Measurements from ENCODE around the gene NR1I3. TPM values are rescaled to one million over a fixed set of nuclear protein-coding genes. Genes with fewer than 3 reads are reported as not detected.

NR1I3 gene
- total RNA-seq, 2 donors from 2014 or later, result not detected

DNA sequence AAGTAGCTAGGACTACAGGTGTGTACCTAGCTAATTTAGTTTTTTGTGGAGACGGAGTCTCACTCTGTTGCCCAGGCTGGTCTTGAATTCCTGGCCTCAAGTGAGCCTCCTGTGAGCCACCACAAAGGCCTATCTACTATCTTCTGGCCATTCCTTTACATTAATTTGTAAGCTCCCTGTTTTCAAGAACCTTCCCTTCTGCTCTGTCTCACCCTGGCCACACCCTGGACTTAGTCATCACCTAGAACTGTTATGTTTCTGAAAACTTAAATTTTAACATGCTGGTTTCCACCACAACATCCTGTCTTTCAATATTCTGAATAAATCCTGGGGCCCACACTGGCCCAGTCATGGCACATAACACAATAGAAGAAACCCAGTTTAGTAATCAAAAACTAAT, 55.8 kb downstream of the NR1I3 start:
- TF ChIP-seq, protein P1, sequence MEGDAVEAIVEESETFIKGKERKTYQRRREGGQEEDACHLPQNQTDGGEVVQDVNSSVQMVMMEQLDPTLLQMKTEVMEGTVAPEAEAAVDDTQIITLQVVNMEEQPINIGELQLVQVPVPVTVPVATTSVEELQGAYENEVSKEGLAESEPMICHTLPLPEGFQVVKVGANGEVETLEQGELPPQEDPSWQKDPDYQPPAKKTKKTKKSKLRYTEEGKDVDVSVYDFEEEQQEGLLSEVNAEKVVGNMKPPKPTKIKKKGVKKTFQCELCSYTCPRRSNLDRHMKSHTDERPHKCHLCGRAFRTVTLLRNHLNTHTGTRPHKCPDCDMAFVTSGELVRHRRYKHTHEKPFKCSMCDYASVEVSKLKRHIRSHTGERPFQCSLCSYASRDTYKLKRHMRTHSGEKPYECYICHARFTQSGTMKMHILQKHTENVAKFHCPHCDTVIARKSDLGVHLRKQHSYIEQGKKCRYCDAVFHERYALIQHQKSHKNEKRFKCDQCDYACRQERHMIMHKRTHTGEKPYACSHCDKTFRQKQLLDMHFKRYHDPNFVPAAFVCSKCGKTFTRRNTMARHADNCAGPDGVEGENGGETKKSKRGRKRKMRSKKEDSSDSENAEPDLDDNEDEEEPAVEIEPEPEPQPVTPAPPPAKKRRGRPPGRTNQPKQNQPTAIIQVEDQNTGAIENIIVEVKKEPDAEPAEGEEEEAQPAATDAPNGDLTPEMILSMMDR (IDR thresholded peaks at IDR 0.05), result no peak
- Histone ChIP-seq H3K9me3 (no peaks in the 10 kb centered on the region), H3K4me1 (peaks cover 0 to 28% of the 10 kb centered on the region in 2 donors), H3K36me3 (no peaks in the 10 kb centered on the region), H3K4me3 (no peak overlapping the region), H3K27me3 (no peaks in the 10 kb centered on the region), H3K27ac (no peak overlapping the region)
- no peak for DNase-seq (ENCODE audit: low spot score)

DNA sequence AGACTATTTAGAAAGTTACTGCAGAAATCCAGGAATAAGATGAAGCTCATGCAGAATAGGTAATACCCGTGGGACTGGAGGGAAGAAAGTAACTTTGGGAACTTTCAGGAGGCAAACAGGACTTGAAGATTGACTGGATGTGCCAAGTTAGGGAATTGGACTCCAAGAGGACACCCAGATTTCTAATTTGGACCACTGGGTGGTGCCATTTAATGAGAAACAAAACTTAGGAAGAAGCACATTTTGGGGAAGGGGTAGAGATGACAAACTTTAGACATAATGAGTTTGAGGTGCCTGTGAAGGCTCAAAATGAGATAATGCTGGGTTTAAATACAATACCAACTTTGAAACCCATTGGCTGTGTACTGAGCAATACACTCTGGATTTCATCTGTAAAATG, 57.4 kb downstream of the NR1I3 start:
- no peaks in the 10 kb centered on the region for H3K27me3 ChIP-seq
- TF ChIP-seq, protein P1 (IDR thresholded peaks at IDR 0.05), result peak in 1 of 2 donors; percentile 41
- no peak overlapping the region for H3K27ac ChIP-seq
- no peak overlapping the region for H3K4me3 ChIP-seq
- H3K9me3 ChIP-seq, result no peaks in the 10 kb centered on the region
- H3K4me1 ChIP-seq, result peaks cover 0 to 32% of the 10 kb centered on the region in 2 donors
- peaks cover 3% of the 10 kb centered on the region for H3K36me3 ChIP-seq
- DNase-seq (ENCODE audit: low spot score), result no peak

DNA sequence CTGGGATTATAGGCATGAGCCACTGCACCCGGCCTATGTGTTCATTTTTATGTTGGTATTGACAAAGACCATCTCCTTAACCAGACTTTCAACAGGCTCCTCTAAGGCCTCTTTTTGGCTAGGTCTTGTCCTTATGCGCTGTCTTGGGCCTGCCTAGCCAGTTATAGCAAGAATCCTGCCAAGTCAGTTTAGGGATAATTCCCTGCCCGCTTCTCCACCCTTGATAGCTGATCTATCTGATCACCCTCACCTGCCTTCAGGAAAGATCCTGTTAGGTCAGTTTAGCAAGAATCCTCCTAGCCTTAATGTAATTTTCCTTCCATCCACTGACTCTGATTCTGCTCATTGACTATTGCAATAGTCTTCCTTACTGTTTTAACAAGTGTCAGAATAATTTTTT, 58.3 kb downstream of the NR1I3 start:
- H3K9me3 ChIP-seq, result no peaks in the 10 kb centered on the region
- no peak overlapping the region for H3K4me3 ChIP-seq
- TF ChIP-seq, protein P1 (IDR thresholded peaks at IDR 0.05), result no peak
- H3K36me3 ChIP-seq, result peaks cover 12% of the 10 kb centered on the region
- no peaks in the 10 kb centered on the region for H3K27me3 ChIP-seq
- no peak for DNase-seq (ENCODE audit: low spot score)
- no peak overlapping the region for H3K27ac ChIP-seq
- peaks cover 0 to 23% of the 10 kb centered on the region in 2 donors for H3K4me1 ChIP-seq

Small RNA genes lying within 50 kb of the gene (microRNA-seq; reads per million reads assigned to microRNA genes)
- gene MIR5187 (ENCODE audit: borderline number of aligned reads in 2 of 2, borderline replicate concordance in 1 of 2), result 2.1 to 4.9 reads per million in 2 donors

Other genes with a start within 250 kb of the NR1I3 start
- gene F11R, start 217.1 kb downstream of the NR1I3 start, total RNA-seq, result 10 to 100 TPM; 11.2 to 26.2 TPM
- gene TSTD1, start 199.2 kb downstream of the NR1I3 start, total RNA-seq, result 100 to 1,000 TPM in 1 of 2 donors, 10 to 100 TPM in 1; 95.0 to 118 TPM
- gene USF1, start 192.2 kb downstream of the NR1I3 start, total RNA-seq, result 10 to 100 TPM; 21.7 to 25.5 TPM
- gene ARHGAP30, start 168.3 kb downstream of the NR1I3 start, total RNA-seq, result 1 to 10 TPM; 1.4 to 4.6 TPM
- under 1 TPM in 1 of 2 donors, not detected in 1; 0.75 TPM for gene NECTIN4, start 148.6 kb downstream of the NR1I3 start, total RNA-seq
- gene KLHDC9, start 139.8 kb downstream of the NR1I3 start, total RNA-seq, result 1 to 10 TPM; 2.9 to 7.8 TPM
- 10 to 100 TPM; 39.9 to 42.2 TPM for gene PFDN2, start 120.2 kb downstream of the NR1I3 start, total RNA-seq
- gene NIT1, start 120.1 kb downstream of the NR1I3 start, total RNA-seq, result 10 to 100 TPM; 19.1 to 26.0 TPM
- gene DEDD, start 105.5 kb downstream of the NR1I3 start, total RNA-seq, result 10 to 100 TPM; 21.8 to 28.9 TPM
- gene UFC1, start 84.2 kb downstream of the NR1I3 start, total RNA-seq, result 10 to 100 TPM; 53.0 to 77.4 TPM
- 10 to 100 TPM; 13.5 to 14.4 TPM for gene USP21, start 78.7 kb downstream of the NR1I3 start, total RNA-seq
- gene PPOX, start 71.8 kb downstream of the NR1I3 start, total RNA-seq, result 1 to 10 TPM; 8.3 to 9.6 TPM
- gene B4GALT3, start 60.7 kb downstream of the NR1I3 start, total RNA-seq, result 10 to 100 TPM; 24.3 to 32.7 TPM
- gene ADAMTS4, start 39.1 kb downstream of the NR1I3 start, total RNA-seq, result 10 to 100 TPM; 12.6 to 19.5 TPM
- gene NDUFS2, start 35.8 kb downstream of the NR1I3 start, total RNA-seq, result 100 to 1,000 TPM; 148 to 311 TPM
- 10 to 100 TPM; 16.8 to 77.8 TPM for gene FCER1G, start 22.9 kb downstream of the NR1I3 start, total RNA-seq
- gene APOA2, start 14.6 kb downstream of the NR1I3 start, total RNA-seq, result not detected
- gene TOMM40L, start 12.1 kb downstream of the NR1I3 start, total RNA-seq, result 10 to 100 TPM; 23.9 to 35.3 TPM
- gene PCP4L1, start 20.5 kb upstream of the NR1I3 start, total RNA-seq, result under 1 TPM in 1 of 2 donors, not detected in 1; 0.59 TPM
- 1 to 10 TPM; 1.7 to 5.1 TPM for gene MPZ, start 71.8 kb upstream of the NR1I3 start, total RNA-seq
- gene SDHC, start 76.2 kb upstream of the NR1I3 start, total RNA-seq, result 100 to 1,000 TPM in 1 of 2 donors, 10 to 100 TPM in 1; 37.8 to 151 TPM
- gene CFAP126, start 129.7 kb upstream of the NR1I3 start, total RNA-seq, result not detected

All from right atrium auricular region (tissue), 2 donors.